ENCODE measurements around the gene MINK1. TPM values are rescaled to one million over a fixed set of nuclear protein-coding genes. Genes with fewer than 3 reads are reported as not detected.
A peak's percentile ranks its signal among the peaks of the same experiment; 100 is the strongest.

The MINK1 gene
- total and polyA plus RNA-seq, 9 donors: 37.6 to 177 (median 95.8) TPM

GRCh38 chr17:4893721-4894560 is 60.8 kb downstream of the MINK1 start:
- no peak overlapping the region for H3K4me3 ChIP-seq
- H3K9me3 ChIP-seq: no peaks in the 10 kb centered on the region
- intact Hi-C loops (cut with DNase I): no loop called here
- peak in 1 of 5 donors; percentile 24 for DNase-seq
- 80 to 81% (median 81%) methylated on average over 31 of the region's 31 CpGs for WGBS, 3 donors
- H3K36me3 ChIP-seq: no peaks in the 10 kb centered on the region
- H3K4me1 ChIP-seq (ENCODE audit: insufficient read depth): peaks cover 7% of the 10 kb centered on the region
- H3K27ac ChIP-seq: no peak overlapping the region
- H3K27me3 ChIP-seq: no peaks in the 10 kb centered on the region
- TF ChIP-seq CTCF (IDR thresholded peaks at IDR 0.05) (no peak), POLR2A (IDR thresholded peaks at IDR 0.05) (no peak), EP300 (IDR thresholded peaks at IDR 0.05) (no peak)

GRCh38 chr17:4895121-4895520 is 62.0 kb downstream of the MINK1 start:
- Histone ChIP-seq H3K9me3 (no peaks in the 10 kb centered on the region), H3K4me3 (no peak overlapping the region), H3K36me3 (no peaks in the 10 kb centered on the region), H3K27me3 (no peaks in the 10 kb centered on the region), H3K27ac (no peak overlapping the region), H3K4me1 (ENCODE audit: insufficient read depth) (peaks cover 8% of the 10 kb centered on the region)
- intact Hi-C loops (cut with DNase I): loop anchor here in 1 of 4 donors (5.0 kb wide), 1 partner anchor 163 kb away; the partner anchor contains the start of gene MED11
- 89 to 92% (median 91%) methylated on average over 13 of the region's 13 CpGs for WGBS, 3 donors
- DNase-seq: no peak
- TF ChIP-seq EP300 (IDR thresholded peaks at IDR 0.05) (no peak), CTCF (IDR thresholded peaks at IDR 0.05) (no peak), POLR2A (IDR thresholded peaks at IDR 0.05) (no peak)

- 58 to 63% (median 63%) methylated on average over 27 of the region's 27 CpGs for WGBS, 3 donors
- Histone ChIP-seq H3K27me3 (no peaks in the 10 kb centered on the region), H3K4me3 (no peak overlapping the region), H3K9me3 (no peaks in the 10 kb centered on the region), H3K27ac (no peak overlapping the region), H3K36me3 (no peaks in the 10 kb centered on the region), H3K4me1 (ENCODE audit: insufficient read depth) (peaks cover 8% of the 10 kb centered on the region)
- peak in 2 of 5 donors; percentile 24 to 45 for DNase-seq
- intact Hi-C loops (cut with DNase I): loop anchor here in 1 of 4 donors (5.0 kb wide), 1 partner anchor 163 kb away; the partner anchor contains the start of gene MED11
- TF ChIP-seq POLR2A (IDR thresholded peaks at IDR 0.05) (no peak), CTCF (IDR thresholded peaks at IDR 0.05) (no peak), EP300 (IDR thresholded peaks at IDR 0.05) (no peak)
Measured at GRCh38 chr17:4895657-4896331, 62.7 kb downstream of the MINK1 start.

- intact Hi-C loops (cut with DNase I): loop anchor here in 1 of 4 donors (5.0 kb wide), 1 partner anchor 164 kb away; the partner anchor contains the start of gene MED11
- WGBS, 3 donors: 82 to 87% (median 83%) methylated on average over 25 to 27 of the region's 27 CpGs
- no peak overlapping the region for H3K27ac ChIP-seq
- DNase-seq: peak in 1 of 5 donors; percentile 26
- H3K9me3 ChIP-seq: no peaks in the 10 kb centered on the region
- no peak for TF ChIP-seq EP300 (IDR thresholded peaks at IDR 0.05)
- no peak for TF ChIP-seq POLR2A (IDR thresholded peaks at IDR 0.05)
- no peak for TF ChIP-seq CTCF (IDR thresholded peaks at IDR 0.05)
- H3K4me3 ChIP-seq: no peak overlapping the region
- no peaks in the 10 kb centered on the region for H3K36me3 ChIP-seq
- H3K27me3 ChIP-seq: no peaks in the 10 kb centered on the region
- H3K4me1 ChIP-seq (ENCODE audit: insufficient read depth): peaks cover 8% of the 10 kb centered on the region
Measured at GRCh38 chr17:4896332-4897197, 63.4 kb downstream of the MINK1 start.

Data from ovary (tissue), 9 donors.